Measurements from ENCODE around the gene CORO7. TPM values are rescaled to one million over a fixed set of nuclear protein-coding genes. Genes with fewer than 3 reads are reported as not detected.
A peak's percentile ranks its signal among the peaks of the same experiment; 100 is the strongest.

CORO7 gene
- total and polyA plus RNA-seq, 9 of the 15 experiments (the other 6 are each of a cell fraction or from before 2014, with no cell fraction given) = 0.45 to 77.2 (median 18.7) TPM

- TF ChIP-seq HBP1 (CRISPR knock-in tag; IDR thresholded peaks at IDR 0.05) (0 out of 2 replicates have a peak, but pooled peaks have one; percentile 33), ZNF121 (CRISPR knock-in tag; conservative IDR thresholded peaks at IDR 0.05) (no peak), FOSL1 (tag; conservative IDR thresholded peaks at IDR 0.05) (no peak; the same call in 1 of the 2 replicates), DLX4 (CRISPR knock-in tag; IDR thresholded peaks at IDR 0.05) (no peak), SLC30A9 (CRISPR knock-in tag; IDR thresholded peaks at IDR 0.05) (no peak), ZNF217 (CRISPR knock-in tag; IDR thresholded peaks at IDR 0.05) (no peak), ZNF407 (IDR thresholded peaks at IDR 0.05; ENCODE audit: low read depth) (no peak), ZNF311 (CRISPR knock-in tag; IDR thresholded peaks at IDR 0.05) (peak; percentile 92), XRCC5 (IDR thresholded peaks at IDR 0.05; ENCODE audit: low read depth, low read length) (no peak), KAT7 (CRISPR knock-in tag; IDR thresholded peaks at IDR 0.05; ENCODE audit: borderline replicate concordance) (no peak), IRF9 (tag; IDR thresholded peaks at IDR 0.05) (peak; percentile 85), TCFL5 (CRISPR knock-in tag; conservative IDR thresholded peaks at IDR 0.05) (no peak; the same call in 1 of the 2 replicates), NCOA2 (IDR thresholded peaks at IDR 0.05; ENCODE audit: partially characterized antibody in 2 of 2) (no peak), CBX3 (IDR thresholded peaks at IDR 0.05; ENCODE audit: borderline replicate concordance in 1 of 2, low read length in 2 of 2) (no peak), ZNF134 (CRISPR knock-in tag; conservative IDR thresholded peaks at IDR 0.05) (peak; percentile 41; the same call in 1 of the 2 replicates), LEF1 (IDR thresholded peaks at IDR 0.05) (no peak; the same call in 1 of the 2 replicates), NFE2 (IDR thresholded peaks at IDR 0.05; ENCODE audit: low read depth) (no peak), NFRKB (IDR thresholded peaks at IDR 0.05; ENCODE audit: low read depth) (no peak), ZNF212 (CRISPR knock-in tag; IDR thresholded peaks at IDR 0.05) (peak; percentile 62; the same call in 1 of the 2 replicates)
Measured at GRCh38 chr16:4450931-4451519, 34.6 kb upstream of the CORO7 start (continued).

Measured in K562 (cell line).